Measurements from ENCODE around the gene KAZN.

DNA sequence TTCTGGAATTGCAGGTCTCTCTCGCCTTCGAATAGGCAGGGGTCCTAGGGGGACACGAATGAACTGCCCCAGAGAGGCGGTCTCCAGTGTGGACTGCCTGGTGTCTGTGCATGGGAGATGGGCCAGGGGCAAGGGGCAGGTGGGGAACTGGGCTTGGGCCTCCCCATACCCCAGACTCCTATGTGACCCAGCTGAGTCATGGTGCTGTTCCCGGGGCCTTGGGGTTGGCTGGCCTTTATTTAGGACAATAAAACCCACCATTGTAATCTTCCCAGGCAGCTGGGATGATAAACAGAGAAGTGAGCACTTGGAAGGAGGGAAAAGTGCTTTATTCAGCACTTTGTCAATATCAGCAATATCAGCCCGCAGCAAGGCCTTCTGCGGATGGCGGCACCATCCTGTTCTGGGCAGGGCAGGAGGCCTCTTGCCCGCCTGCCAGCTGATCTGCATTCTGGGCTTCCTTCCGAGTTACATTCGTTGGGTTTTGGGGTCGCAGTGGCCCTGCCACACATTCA is 346.0 kb downstream of the KAZN start:
- no peak for TF ChIP-seq ZFP30 (CRISPR knock-in tag; IDR thresholded peaks at IDR 0.05)
- TF ChIP-seq GLIS3 (CRISPR knock-in tag; IDR thresholded peaks at IDR 0.05): no peak
- TF ChIP-seq ZFP3 (CRISPR knock-in tag; IDR thresholded peaks at IDR 0.05): no peak
- TF ChIP-seq ESRRG (CRISPR knock-in tag; IDR thresholded peaks at IDR 0.05): no peak
- TF ChIP-seq ZC3H10 (CRISPR knock-in tag; IDR thresholded peaks at IDR 0.05): no peak
- TF ChIP-seq, protein P1, sequence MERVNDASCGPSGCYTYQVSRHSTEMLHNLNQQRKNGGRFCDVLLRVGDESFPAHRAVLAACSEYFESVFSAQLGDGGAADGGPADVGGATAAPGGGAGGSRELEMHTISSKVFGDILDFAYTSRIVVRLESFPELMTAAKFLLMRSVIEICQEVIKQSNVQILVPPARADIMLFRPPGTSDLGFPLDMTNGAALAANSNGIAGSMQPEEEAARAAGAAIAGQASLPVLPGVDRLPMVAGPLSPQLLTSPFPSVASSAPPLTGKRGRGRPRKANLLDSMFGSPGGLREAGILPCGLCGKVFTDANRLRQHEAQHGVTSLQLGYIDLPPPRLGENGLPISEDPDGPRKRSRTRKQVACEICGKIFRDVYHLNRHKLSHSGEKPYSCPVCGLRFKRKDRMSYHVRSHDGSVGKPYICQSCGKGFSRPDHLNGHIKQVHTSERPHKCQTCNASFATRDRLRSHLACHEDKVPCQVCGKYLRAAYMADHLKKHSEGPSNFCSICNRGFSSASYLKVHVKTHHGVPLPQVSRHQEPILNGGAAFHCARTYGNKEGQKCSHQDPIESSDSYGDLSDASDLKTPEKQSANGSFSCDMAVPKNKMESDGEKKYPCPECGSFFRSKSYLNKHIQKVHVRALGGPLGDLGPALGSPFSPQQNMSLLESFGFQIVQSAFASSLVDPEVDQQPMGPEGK (CRISPR knock-in tag; IDR thresholded peaks at IDR 0.05; ENCODE audit: borderline replicate concordance): no peak
- no peak for TF ChIP-seq RARB (CRISPR knock-in tag; IDR thresholded peaks at IDR 0.05)
- TF ChIP-seq BACH2 (CRISPR knock-in tag; IDR thresholded peaks at IDR 0.05; ENCODE audit: borderline replicate concordance): no peak
- TF ChIP-seq, protein P2, sequence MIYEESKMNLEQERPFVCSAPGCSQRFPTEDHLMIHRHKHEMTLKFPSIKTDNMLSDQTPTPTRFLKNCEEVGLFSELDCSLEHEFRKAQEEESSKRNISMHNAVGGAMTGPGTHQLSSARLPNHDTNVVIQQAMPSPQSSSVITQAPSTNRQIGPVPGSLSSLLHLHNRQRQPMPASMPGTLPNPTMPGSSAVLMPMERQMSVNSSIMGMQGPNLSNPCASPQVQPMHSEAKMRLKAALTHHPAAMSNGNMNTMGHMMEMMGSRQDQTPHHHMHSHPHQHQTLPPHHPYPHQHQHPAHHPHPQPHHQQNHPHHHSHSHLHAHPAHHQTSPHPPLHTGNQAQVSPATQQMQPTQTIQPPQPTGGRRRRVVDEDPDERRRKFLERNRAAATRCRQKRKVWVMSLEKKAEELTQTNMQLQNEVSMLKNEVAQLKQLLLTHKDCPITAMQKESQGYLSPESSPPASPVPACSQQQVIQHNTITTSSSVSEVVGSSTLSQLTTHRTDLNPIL (CRISPR knock-in tag; IDR thresholded peaks at IDR 0.05; ENCODE audit: low read depth): no peak
